GM10847 (cell line): ENCODE measurements around the gene TCL1B.

ENCODE experiments used
- POLR2A ChIP-seq: IDR thresholded peaks from 2 replicates; pipeline ENCODE4 v1.6.1; 2011; ENCODE audit not compliant: insufficient read length; ENCODE audit errors: extremely low read depth

TCL1B gene

DNA sequence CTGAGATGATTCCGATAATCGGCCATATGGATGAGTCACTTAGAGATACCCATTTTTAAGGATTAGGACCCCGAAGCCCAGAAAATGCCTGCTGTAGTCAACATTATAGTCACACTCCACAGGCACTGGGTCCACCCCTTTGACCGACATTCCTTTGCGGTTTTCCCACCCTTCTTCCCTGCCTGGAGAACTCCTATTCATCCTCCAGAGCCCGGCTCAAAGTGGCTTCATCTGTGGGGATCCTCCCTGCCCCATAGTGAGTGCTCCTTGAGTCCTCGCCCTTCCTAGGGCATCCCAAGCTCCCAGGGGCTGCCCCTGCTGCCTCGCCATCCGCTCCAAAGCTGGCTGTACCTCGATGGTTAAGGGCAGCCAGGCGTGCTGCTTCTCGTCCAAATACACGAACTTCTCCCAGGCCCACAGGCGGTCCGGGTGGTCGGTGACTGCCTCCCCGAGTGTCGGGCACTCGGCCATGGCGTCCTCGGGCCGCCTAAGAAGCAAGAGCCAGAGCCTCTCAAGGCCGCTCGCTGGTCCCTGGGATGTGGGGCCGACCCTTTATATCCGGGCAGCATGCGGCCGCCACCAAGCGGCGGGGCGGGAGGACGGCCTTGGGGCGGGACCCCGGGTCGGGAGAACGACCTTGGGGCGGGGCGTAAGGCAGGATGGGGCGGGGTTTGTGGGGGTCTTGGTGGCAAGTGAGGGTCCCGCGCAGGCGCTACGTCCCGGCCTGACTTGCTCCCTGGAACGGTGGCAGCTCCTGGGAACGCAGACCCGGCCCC lies 27.6 kb downstream of the TCL1B start, which contains the start of gene TCL1A:
Gene TCL1A (minus strand): TSS at position 530 of the 776 bp plus-strand sequence. CDS start 59 bp downstream, at position 471.
- TF ChIP-seq POLR2A = peak; percentile 98

DNA sequence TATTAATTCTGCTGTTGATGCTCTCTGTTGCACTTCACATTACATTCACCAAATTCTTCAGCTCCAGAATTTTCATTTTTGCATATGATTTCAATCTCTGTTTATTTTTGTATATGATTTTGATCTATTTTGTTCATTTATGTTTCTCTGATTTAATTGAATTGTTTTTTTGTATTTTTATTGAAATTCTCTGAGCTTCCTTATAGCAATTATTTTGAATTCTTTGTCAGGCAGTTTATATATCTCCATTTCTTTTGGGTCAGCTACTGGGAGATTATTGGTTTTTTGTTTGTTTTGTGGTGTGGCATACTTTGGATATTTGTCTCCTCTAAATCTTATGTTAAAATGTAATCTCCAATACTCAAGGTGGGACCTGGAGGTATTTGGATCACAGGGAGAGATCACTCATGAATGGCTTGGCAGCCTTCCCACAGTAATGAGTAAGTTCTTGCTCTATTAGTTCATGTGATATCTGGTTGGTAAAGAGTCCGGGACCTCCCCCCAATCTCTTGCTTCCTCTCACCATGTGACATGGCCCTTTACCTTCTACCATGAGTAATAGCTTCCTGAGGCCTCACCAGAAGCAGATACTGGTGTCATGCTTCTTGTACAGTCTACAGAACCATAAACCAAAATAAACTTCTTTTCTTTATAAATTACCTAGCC lies 36.4 kb downstream of the TCL1B start:
- no peak for TF ChIP-seq POLR2A

DNA sequence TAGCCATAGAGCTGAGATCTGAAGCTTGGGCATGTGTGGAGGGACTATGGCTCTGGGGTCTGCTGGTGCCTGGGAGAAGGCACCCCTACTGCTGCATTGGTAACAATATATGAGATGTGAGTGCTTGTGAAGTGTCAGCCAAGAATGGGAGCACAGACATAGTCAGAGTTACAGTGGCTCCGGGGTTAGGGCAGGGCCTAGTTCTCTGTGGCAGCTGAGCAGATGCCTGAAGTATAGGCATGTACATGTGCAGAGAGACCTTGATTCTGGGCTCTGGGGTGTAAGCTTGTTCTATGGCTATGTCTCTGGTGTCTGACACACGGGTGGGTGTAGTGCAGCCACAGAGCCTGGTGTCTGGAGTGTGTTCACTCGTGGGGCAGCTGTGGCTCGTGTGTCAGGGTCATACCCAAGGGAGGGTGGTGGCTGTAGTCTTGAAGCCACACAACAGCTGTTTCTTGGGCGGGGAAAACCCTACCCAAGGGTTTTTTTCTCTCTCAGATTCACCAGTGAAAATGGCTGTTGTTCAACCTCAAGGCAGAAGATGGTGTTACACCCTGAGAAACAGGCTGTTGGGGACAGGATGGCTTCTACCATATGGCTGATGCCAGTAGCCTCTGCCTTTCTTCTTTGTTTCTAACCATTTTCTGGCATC lies 39.6 kb downstream of the TCL1B start:
- TF ChIP-seq POLR2A = no peak

DNA sequence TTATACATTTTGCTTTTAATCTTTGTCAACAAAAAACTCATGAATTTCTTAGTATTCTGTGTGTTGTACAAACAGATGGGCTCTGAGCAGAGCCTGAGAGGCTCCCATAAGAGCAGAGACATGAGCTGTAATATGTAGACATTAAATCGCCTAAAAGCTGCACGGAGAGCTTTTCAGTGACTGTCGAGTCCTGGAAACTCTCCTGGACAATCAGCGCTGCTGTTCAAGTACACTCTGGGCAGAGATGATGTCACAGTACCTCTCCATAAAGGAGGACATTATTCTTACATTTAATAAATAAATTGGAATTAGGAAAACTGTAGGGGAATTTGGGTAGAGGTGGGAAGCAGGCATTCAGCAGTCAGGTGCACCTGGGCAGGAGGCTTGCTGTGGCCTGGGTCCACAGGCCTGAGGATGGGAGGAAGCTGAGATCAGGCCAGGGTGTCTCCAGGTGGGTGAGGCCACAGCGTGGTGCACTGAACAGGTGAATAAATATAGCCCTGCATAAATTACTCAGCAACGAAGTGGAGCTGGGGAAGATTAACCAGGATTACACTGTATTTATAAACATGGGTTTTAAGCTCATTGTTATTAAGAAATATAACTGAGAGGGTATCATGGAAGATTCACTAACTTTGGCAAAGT lies 41.0 kb downstream of the TCL1B start:
- TF ChIP-seq POLR2A = no peak

DNA sequence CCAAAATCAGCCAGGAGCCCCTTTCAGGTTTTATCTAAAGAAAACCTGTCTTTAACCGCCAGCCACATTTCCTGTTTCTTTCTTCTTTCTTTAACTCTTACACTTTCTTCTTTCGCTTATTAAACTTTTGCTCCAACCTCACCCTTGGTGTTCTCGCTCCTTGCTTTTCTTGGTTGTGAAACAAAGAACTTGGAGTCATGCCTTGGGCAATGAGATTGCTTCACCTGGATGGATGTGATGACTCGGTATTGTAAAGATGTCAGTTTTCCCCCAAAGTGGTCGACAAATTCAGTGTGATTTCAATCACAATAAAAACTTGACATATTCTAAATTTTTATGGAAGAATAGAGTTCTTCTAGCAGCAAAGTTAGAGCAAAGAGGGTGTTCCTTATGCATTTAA lies 43.9 kb downstream of the TCL1B start:
- TF ChIP-seq POLR2A = no peak

DNA sequence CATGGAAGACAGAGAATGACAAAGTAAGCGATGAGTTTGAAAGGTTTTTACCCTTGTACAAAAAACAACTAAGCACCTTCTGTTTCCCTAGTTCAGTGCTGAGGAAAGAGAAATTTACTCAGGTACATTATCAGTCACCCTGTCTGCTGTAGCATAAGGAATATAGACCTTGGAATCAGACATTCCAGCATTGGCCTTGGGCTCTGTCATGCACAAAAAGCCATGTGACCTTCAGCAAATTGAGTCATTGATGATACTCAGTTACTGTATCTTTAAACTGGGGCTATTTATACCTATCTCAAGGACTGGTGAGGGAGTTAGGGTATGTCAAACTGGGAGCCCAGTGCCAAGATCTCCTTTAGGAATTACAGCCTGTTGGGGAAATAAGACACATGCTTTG lies 47.0 kb downstream of the TCL1B start:
- no peak for TF ChIP-seq POLR2A

DNA sequence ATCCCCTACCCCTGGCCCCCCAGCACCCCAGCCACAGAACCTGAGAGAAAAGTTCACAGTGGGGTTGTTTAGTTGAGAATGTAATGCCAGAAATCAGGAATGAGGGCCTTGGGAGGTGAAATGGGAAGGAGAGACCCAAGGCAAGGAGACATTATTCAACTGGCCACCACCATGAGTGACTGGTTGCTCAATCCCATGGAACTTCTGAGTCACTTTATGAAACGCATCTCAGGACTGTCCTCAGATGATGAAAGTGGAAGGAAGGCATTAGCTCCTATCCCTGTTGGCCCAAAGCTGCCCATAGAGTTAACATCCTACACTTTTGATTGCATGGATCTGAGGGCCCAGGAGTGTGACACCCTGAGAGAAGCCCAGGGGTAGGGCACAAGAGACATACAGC lies 53.1 kb downstream of the TCL1B start:
- no peak for TF ChIP-seq POLR2A

DNA sequence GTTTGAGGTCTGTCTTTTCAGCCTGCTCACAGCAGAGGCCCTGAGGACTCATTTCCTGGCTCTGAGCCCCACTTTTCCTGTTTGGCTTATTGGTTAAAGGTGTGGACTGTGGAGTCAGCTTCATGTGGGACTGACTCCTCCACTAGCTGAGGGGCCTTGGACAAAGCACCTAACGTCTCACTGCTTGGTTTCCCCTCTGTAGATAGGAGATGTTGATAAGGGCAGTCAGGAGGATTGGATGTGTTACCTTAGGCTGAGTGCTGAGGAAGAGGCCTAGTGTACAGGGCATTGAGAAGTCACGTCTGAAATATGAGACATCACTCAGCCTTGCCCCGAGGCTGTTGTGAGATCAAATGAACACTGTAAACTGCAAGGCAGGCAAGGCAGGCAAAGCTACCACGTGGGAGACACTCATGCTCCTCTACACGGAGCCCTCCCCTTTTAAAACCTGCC lies 54.8 kb downstream of the TCL1B start:
- no peak for TF ChIP-seq POLR2A

DNA sequence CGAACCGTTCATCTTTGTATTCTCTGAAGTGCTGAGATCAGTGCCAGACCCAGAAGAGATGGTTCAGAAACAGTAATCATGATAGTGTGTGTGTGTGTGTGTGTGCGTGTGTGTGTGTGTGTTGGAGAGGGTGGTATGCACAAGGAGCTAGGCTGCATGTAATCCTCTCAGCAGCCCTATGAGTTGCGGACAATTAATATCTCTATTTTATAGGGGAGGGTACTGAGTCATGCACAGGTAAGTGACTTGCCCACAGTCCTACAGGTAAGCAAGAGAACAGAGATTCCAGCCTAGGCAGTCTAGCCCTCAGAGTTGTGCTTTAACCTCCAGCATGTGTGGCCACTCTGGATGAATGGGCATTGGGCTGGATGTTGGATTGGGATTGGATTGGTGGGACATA lies 55.6 kb downstream of the TCL1B start:
- TF ChIP-seq POLR2A = no peak
